Measurements from ENCODE around the gene KRT82.

KRT82 gene

GRCh38 chr12:52352951-52353350, 53.2 kb downstream of the KRT82 start:
- H3K4me3 ChIP-seq (ENCODE audit: control insufficient read depth, low read depth, low read length) = no peak overlapping the region
- DNase-seq (ENCODE audit: low read depth) = no peak
- TF ChIP-seq, protein P1, sequence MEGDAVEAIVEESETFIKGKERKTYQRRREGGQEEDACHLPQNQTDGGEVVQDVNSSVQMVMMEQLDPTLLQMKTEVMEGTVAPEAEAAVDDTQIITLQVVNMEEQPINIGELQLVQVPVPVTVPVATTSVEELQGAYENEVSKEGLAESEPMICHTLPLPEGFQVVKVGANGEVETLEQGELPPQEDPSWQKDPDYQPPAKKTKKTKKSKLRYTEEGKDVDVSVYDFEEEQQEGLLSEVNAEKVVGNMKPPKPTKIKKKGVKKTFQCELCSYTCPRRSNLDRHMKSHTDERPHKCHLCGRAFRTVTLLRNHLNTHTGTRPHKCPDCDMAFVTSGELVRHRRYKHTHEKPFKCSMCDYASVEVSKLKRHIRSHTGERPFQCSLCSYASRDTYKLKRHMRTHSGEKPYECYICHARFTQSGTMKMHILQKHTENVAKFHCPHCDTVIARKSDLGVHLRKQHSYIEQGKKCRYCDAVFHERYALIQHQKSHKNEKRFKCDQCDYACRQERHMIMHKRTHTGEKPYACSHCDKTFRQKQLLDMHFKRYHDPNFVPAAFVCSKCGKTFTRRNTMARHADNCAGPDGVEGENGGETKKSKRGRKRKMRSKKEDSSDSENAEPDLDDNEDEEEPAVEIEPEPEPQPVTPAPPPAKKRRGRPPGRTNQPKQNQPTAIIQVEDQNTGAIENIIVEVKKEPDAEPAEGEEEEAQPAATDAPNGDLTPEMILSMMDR (conservative IDR thresholded peaks at IDR 0.05; ENCODE audit: control insufficient read depth, insufficient read depth, low read depth, low read length) = no peak

DNA sequence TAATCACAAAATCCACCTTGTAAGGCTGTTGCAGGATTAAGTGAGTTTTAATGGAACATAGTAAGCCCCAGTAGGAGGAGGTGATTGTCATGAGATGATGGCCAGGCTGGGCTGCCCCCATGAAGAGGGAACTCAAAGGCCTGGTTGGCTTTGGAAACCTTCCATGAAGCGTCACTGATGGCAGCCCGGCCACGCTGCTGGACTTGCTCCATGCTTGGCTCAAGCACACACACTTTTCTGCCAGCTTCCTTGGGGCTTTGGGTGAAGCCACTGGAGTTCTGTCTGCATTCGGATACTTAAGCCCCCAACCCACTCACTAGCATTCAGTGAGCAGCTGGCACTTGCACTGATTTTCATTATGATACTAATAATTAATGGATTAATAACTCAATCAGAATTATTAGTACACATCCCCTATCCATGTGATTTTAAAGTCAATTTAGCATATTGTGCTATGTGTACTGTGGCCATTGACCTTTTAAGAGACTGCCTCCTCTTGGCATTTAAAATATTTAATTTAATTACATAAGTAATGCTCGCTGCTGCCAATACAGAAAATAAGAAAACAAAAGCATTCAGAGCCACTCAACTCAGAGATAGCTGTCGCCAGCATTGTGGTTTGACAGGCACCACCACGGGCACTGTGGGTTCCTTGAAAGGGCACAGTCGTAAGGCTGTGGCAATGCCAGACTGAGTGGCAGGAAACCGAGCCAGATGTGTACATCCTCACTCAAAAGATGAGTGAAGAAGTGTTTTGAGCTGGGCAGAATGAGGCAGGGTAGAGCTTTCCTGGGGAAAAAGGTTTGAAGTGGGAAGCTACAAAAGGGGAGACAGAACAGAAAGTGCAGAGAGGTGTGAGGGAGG, 54.7 kb downstream of the KRT82 start:
- TF ChIP-seq, protein P1 (conservative IDR thresholded peaks at IDR 0.05; ENCODE audit: control insufficient read depth, insufficient read depth, low read depth, low read length) = no peak
- DNase-seq (ENCODE audit: low read depth) = no peak
- H3K4me3 ChIP-seq (ENCODE audit: control insufficient read depth, low read depth, low read length) = no peak overlapping the region

- H3K4me3 ChIP-seq (ENCODE audit: control insufficient read depth, low read depth, low read length) = no peak overlapping the region
- TF ChIP-seq, protein P1 (conservative IDR thresholded peaks at IDR 0.05; ENCODE audit: control insufficient read depth, insufficient read depth, low read depth, low read length) = no peak
- DNase-seq (ENCODE audit: low read depth) = no peak
Observed at GRCh38 chr12:52350786-52351185, 55.3 kb downstream of the KRT82 start.

- no peak for DNase-seq (ENCODE audit: low read depth)
- TF ChIP-seq, protein P1 (conservative IDR thresholded peaks at IDR 0.05; ENCODE audit: control insufficient read depth, insufficient read depth, low read depth, low read length) = no peak
- H3K4me3 ChIP-seq (ENCODE audit: control insufficient read depth, low read depth, low read length) = no peak overlapping the region
Observed at GRCh38 chr12:52350021-52350620, 56.0 kb downstream of the KRT82 start.

- TF ChIP-seq, protein P1 (conservative IDR thresholded peaks at IDR 0.05; ENCODE audit: control insufficient read depth, insufficient read depth, low read depth, low read length) = no peak
- DNase-seq (ENCODE audit: low read depth) = peak; percentile 20
- H3K4me3 ChIP-seq (ENCODE audit: control insufficient read depth, low read depth, low read length) = no peak overlapping the region
Observed at GRCh38 chr12:52349196-52349595, 56.9 kb downstream of the KRT82 start.

GRCh38 chr12:52347551-52348510, 58.3 kb downstream of the KRT82 start:
- no peak overlapping the region for H3K4me3 ChIP-seq (ENCODE audit: control insufficient read depth, low read depth, low read length)
- TF ChIP-seq, protein P1 (conservative IDR thresholded peaks at IDR 0.05; ENCODE audit: control insufficient read depth, insufficient read depth, low read depth, low read length) = no peak
- no peak for DNase-seq (ENCODE audit: low read depth)

Measured in fibroblast of mammary gland (primary cell).